Calu3 (cell line): ENCODE results near the gene TRPM1. TPM values are rescaled to one million over a fixed set of nuclear protein-coding genes. Genes with fewer than 3 reads are reported as not detected.

ENCODE experiments used
- BruUV-seq: library from RNA; stranded (reverse); fragments of 400-500 nt; replicated peaks from 2 replicates; lab custom pipeline; 2021; lab: Mats Ljungman, UMichigan
- CTCF ChIA-PET: fragments of 300-600 bp; sonication (Branson Sonifier 250); formaldehyde crosslinking; loops from one replicate; lab custom pipeline; 2022; ENCODE audit warnings: antibody characterized with exemption; lab: Charles Lee
- DNase-seq: peaks from one replicate; pipeline ENCODE4 v3.0.0; 2022
- H3K27ac Mint-ChIP-seq: one replicate; pipeline ENCODE4 v1.8.0; 2022; ENCODE audit warnings: mixed read lengths; ENCODE audit not compliant: unreplicated experiment
- H3K27me3 Mint-ChIP-seq: one replicate; pipeline ENCODE4 v1.8.0; 2022; ENCODE audit warnings: mixed read lengths; ENCODE audit not compliant: unreplicated experiment
- H3K36me3 Mint-ChIP-seq: one replicate; pipeline ENCODE4 v1.8.0; 2022; ENCODE audit warnings: mild to moderate bottlenecking, moderate library complexity, mixed read lengths; ENCODE audit not compliant: insufficient read depth, unreplicated experiment
- H3K4me1 Mint-ChIP-seq: one replicate; pipeline ENCODE4 v1.8.0; 2022; ENCODE audit warnings: mild to moderate bottlenecking, low read depth, mixed read lengths; ENCODE audit not compliant: unreplicated experiment
- H3K4me3 Mint-ChIP-seq: one replicate; pipeline ENCODE4 v1.8.0; 2022; ENCODE audit warnings: mild to moderate bottlenecking, low read depth, moderate library complexity, mixed read lengths; ENCODE audit not compliant: unreplicated experiment
- H3K9me3 Mint-ChIP-seq: one replicate; pipeline ENCODE4 v1.8.0; 2022; ENCODE audit warnings: low read depth, mixed read lengths; ENCODE audit not compliant: unreplicated experiment
- intact Hi-C: fragments of 100-400 bp; cut with micrococcal nuclease; formaldehyde crosslinking; loops from one replicate; pipeline ENCODE4 v1.10.0; 2022; ENCODE audit not compliant: unreplicated experiment
- total RNA-seq: library from RNA; stranded (reverse); gene quantifications from 2 replicates; pipeline ENCODE4 v1.2.3, GENCODE V29; 2022
- TF ChIP-seq, protein P1 (sequence below): fragments of 200-600 bp; IDR thresholded peaks from one replicate; pipeline ENCODE4 v1.8.0; 2022; ENCODE audit warnings: antibody characterized with exemption; ENCODE audit not compliant: unreplicated experiment

Gene TRPM1
- total RNA-seq, 1 experiment from 2014 or later, result not detected

DNA sequence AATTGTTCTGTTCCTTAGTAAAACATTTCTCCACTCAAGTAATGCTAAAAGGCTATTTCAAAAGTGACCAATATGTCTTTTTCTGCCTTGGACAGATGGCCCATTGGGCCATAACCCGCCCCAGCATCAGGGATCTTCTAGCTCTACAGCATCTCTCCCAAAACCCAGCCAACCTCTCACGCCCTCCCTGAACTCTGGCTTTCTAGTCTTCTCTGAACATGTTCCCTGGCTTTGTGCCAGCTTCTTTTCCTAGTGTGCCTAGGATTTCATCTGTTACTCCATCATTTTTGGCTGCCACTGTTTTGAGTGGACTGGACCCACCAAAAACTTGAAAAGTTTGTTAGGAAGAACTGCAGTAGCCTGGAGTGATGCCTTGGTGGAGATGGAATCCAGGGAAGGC is 30.7 kb downstream of the TRPM1 start:
- BruUV-seq, result no TSS peak
- CTCF ChIA-PET, result no interaction called here
- Mint-ChIP-seq H3K27ac (no peak overlapping the region), H3K36me3 (no peaks in the 10 kb centered on the region), H3K4me3 (no peak overlapping the region), H3K27me3 (no peaks in the 10 kb centered on the region), H3K9me3 (no peaks in the 10 kb centered on the region), H3K4me1 (no peaks in the 10 kb centered on the region)
- TF ChIP-seq, protein P1, sequence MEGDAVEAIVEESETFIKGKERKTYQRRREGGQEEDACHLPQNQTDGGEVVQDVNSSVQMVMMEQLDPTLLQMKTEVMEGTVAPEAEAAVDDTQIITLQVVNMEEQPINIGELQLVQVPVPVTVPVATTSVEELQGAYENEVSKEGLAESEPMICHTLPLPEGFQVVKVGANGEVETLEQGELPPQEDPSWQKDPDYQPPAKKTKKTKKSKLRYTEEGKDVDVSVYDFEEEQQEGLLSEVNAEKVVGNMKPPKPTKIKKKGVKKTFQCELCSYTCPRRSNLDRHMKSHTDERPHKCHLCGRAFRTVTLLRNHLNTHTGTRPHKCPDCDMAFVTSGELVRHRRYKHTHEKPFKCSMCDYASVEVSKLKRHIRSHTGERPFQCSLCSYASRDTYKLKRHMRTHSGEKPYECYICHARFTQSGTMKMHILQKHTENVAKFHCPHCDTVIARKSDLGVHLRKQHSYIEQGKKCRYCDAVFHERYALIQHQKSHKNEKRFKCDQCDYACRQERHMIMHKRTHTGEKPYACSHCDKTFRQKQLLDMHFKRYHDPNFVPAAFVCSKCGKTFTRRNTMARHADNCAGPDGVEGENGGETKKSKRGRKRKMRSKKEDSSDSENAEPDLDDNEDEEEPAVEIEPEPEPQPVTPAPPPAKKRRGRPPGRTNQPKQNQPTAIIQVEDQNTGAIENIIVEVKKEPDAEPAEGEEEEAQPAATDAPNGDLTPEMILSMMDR, result no peak
- DNase-seq, result no peak
- intact Hi-C loops, result no loop called here

DNA sequence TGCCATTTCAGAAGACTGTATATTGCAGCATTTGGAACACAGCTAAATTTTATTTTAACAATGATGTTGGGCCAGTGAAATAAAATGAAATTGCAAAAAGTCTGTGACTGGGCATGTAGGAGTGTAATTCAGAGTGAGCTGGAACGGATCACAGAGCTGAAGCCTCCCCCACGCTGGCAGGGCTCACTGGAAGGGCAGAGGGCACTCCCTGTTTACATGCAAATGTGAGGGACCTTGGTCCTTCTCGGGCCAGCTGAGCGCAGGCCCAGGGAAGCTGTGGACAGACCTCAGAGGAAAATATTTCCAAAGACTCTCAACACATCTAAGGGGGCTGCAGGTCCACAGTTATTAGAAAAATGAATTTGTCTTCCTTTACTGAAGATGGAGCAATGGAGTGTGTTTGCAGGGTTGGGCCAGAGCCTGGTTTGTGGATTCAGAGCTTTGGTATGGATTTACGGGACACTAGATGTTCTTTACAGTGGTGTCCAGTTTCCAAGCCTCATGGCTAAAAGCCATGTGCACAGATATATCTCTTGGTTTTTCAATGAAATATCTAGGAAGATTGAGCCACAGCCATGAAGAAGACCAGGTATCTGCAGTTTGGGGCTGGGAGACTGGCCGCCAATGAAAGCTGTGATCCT is 32.0 kb downstream of the TRPM1 start:
- intact Hi-C loops, result no loop called here
- H3K4me3 Mint-ChIP-seq, result no peak overlapping the region
- no peaks in the 10 kb centered on the region for H3K4me1 Mint-ChIP-seq
- H3K9me3 Mint-ChIP-seq, result no peaks in the 10 kb centered on the region
- TF ChIP-seq, protein P1, result no peak
- H3K27me3 Mint-ChIP-seq, result no peaks in the 10 kb centered on the region
- no TSS peak for BruUV-seq
- CTCF ChIA-PET, result no interaction called here
- DNase-seq, result no peak
- no peaks in the 10 kb centered on the region for H3K36me3 Mint-ChIP-seq
- no peak overlapping the region for H3K27ac Mint-ChIP-seq

DNA sequence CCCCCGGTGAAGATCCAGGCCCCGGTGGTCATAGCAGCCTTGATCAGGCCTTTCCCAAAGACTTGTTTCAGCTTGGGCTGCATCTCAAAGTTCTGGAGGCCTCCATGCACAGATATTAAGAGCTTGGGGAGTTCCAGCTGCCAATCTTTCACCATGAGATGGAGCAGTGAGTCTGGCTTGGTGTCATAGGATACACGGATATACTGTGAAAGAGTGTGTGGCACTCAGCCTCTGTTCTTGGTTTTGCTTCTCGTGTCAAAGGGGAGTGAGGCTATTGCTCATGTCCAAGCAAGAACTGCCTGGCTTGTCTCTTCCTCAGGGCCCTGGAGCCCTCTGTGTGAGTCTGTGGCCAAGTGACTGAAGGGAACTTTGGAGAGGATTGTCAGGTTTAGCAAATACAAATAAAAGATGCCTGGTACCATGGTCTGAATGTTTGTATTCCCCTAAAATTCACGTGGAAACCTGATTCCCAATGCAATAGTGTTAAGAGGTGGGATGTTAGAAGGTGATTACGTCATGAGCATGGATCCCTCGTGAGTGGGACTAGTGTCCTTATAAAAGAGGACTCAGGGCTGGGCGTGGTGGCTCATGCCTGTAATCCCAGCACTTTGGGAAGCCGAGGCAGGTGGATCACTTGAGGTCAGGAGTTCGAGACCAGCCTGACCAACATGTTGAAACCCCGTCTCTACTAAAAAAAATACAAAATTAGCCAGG is 33.5 kb downstream of the TRPM1 start:
- CTCF ChIA-PET, result interaction anchor here (0.7 kb wide), 1 partner anchor 463 kb away, joined by 6 read pairs; no protein-coding TSS in a partner anchor
- BruUV-seq, result no TSS peak
- H3K27me3 Mint-ChIP-seq, result no peaks in the 10 kb centered on the region
- H3K4me3 Mint-ChIP-seq, result no peak overlapping the region
- H3K9me3 Mint-ChIP-seq, result no peaks in the 10 kb centered on the region
- no peak for DNase-seq
- TF ChIP-seq, protein P1, result no peak
- no peaks in the 10 kb centered on the region for H3K4me1 Mint-ChIP-seq
- intact Hi-C loops, result no loop called here
- no peaks in the 10 kb centered on the region for H3K36me3 Mint-ChIP-seq
- H3K27ac Mint-ChIP-seq, result no peak overlapping the region

DNA sequence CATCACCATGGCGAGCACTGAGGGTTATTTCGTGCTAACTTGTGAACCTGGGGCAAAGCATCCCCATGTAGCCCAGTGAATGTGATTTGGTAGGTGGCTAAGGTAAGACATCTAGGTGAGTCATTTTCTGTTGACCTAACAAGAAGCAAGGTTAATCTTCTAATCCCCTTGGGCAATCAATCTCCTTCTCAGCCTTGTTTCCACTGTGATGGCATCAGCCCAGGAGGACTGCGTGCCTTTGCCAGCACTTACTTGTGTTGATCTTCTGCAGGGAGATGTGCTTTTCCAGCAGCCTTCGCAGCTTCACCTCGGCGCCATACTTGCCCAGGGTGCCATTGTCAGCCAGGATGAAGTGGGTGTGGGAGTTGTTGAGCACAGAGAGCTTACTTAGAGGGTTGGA is 35.7 kb downstream of the TRPM1 start:
- Mint-ChIP-seq H3K9me3 (no peaks in the 10 kb centered on the region), H3K36me3 (no peaks in the 10 kb centered on the region), H3K27ac (no peak overlapping the region), H3K4me3 (no peak overlapping the region), H3K27me3 (no peaks in the 10 kb centered on the region), H3K4me1 (no peaks in the 10 kb centered on the region)
- DNase-seq, result no peak
- CTCF ChIA-PET, result no interaction called here
- no TSS peak for BruUV-seq
- TF ChIP-seq, protein P1, result no peak
- intact Hi-C loops, result no loop called here
